GM12873 (cell line): ENCODE results near the gene FNTB.

Experiments used
- CTCF ChIP-seq: IDR thresholded peaks from 2 replicates; pipeline ENCODE4 v1.5.1; 2012; ENCODE audit warnings: low read depth, mild to moderate bottlenecking, moderate library complexity, low read length, control low read depth; ENCODE audit not compliant: insufficient read depth; ENCODE audit errors: missing control alignments

The FNTB gene

DNA sequence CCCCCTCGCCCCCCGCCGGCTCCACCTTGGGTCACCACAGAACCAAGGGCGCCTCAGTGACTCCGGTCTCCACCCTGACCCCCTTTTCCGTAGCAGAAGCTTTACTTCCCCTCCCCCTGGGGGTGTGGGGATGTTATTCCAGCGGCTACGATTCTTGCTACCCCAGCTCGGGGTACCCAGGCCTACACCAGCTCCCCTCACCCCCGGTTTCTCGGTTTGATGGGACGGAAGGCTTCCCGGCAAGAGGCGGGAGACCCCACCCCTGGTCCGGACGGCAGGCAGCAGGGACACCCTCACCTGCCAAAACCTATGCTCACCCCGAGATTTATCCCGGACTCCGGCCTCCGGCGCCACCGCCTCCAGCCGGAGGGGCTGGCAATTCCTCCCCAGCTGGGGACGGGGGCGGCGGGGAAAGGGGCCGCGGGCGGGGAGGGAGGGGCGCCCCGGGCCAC, 15.2 kb upstream of the FNTB start:
- TF ChIP-seq CTCF, result no peak

DNA sequence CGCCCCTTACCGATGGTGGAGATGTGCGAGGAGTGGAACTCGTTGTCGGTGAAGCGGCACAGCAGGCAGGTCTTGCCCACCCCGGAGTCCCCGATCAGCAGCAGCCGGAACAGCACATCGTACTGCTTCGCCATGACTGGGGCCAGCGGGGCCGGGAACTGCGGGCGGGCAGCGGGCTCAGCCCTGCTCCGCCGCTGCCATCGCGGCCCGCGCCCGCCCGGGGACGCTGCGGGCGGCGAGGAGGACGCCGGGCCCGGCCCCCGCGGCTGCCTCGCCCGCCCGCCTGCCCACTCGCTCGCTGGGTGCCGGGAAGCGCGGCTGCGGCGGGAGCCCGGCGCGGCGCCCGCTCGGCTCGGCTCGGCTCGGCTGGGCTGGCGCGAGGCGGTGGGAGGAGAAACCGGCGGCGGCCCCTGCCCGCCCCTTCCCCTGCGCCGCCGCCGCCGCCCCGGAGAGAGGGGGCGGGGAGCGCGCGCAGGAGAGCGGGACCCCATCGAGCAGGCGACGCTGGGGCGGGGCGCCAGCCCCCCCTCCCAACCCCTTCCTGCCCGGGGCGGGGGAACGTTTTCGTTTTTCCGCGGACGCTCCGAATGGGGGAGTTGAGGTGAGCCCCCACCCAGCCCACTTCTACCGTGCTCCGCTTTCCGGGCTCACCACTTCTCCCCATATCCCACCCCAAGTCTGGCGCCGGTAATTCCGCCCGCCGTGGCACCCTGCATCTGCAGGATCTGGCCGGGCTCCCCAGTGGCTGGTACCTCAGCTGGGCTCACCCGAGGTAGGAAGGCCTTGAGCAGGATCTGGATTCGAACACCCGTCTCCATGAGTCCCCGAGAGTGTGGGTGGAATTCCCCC, 14.5 kb upstream of the FNTB start, which contains the start of gene RAB15:
RAB15 (minus strand) TSS at position 394 of the 849 bp plus-strand sequence; CDS start at position 134, 260 bp downstream.
- no peak for TF ChIP-seq CTCF

DNA sequence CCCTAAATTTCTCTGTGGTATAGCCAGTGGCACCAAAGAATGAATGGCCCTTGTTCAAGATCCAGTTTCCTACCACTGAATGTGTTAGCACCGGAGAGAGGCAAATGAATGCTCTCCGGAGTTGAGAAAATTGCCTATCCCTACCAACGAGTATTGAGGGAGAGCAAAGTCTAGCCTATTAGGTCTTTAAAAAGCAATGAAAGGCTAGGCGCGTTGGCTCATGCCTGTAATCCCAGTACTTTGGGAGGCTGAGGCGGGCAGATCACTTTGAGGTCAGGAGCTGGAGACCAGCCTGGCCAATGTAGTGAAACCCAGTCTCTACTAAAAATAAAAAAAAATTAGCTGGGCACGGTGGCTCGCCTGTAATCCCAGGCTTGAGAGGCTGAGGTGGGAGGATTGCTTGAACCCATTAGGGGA, 13.7 kb upstream of the FNTB start:
- TF ChIP-seq CTCF, result no peak

DNA sequence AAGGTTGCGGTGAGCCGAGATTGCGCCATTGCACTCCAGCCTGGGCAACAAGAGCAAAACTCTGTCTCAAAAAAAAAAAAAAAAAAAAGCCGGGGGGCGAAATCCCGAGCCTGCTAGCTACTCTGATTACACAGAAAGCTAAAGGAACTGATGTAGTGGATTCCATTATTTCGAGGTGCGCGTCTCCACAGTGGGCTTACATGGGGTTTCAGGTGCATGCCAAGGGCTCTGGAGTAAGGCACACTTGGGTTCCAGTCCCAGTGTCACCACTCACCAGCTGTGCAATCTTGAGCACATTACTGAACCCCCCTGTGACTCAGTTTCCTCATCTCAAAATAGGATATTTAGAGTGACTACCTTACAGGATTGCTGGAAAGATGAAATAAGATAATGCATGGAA, 12.9 kb upstream of the FNTB start:
- TF ChIP-seq CTCF, result no peak

DNA sequence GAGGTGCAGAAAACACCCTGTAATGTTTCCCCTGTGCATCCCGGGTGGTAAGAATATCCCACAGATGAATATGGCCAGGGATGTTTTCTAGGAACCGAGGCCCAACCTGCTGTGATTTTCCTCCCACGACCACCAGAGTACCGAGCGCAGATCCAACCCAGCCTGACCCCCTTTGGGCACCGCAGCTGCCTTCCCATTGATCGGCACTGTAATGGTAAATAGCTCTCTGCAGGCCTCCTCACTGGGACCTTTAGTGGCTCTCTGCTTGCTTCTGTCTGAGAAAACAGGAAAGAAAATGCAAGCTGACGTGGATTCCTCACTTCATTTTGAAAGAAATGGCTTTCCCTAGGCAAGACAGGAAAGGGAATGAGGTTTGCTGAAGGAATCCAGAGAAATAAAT, 12.1 kb upstream of the FNTB start:
- TF ChIP-seq CTCF, result no peak

GRCh38 chr14:64979336-64980074, 7.2 kb upstream of the FNTB start:
- TF ChIP-seq CTCF, result no peak
